Kidney tubule cell (primary cell): Measurements from ENCODE around the gene PPP1R7.
"Not testable (repeated sequence)": the region's sequence is repeated elsewhere in the genome, so short reads cannot be mapped to it uniquely, and the experiment has no call there.

Experiments used
- DNase-seq: peaks from one replicate; pipeline ENCODE4 v3.0.0-alpha.2; 2018; ENCODE audit warnings: low spot score

The PPP1R7 gene

GRCh38 chr2:241193271-241193670, 43.0 kb downstream of the PPP1R7 start:
- DNase-seq: no peak

GRCh38 chr2:241194811-241195210, 44.5 kb downstream of the PPP1R7 start:
- DNase-seq: no peak

- DNase-seq: no peak
Observed at GRCh38 chr2:241195506-241196130, 45.4 kb downstream of the PPP1R7 start.

- not testable (repeated sequence) for DNase-seq
Observed at GRCh38 chr2:241197246-241197645, 47.0 kb downstream of the PPP1R7 start.

GRCh38 chr2:241197947-241198346, 47.7 kb downstream of the PPP1R7 start:
- no peak for DNase-seq

GRCh38 chr2:241198381-241199279, 48.4 kb downstream of the PPP1R7 start:
- no peak for DNase-seq

- DNase-seq: no peak
Observed at GRCh38 chr2:241199286-241199685, 49.0 kb downstream of the PPP1R7 start.

GRCh38 chr2:241199897-241200821, 49.9 kb downstream of the PPP1R7 start:
- DNase-seq: no peak

- no peak for DNase-seq
Observed at GRCh38 chr2:241200822-241201395, 50.6 kb downstream of the PPP1R7 start.

- DNase-seq: no peak
Observed at GRCh38 chr2:241201445-241202267, 51.4 kb downstream of the PPP1R7 start.

- DNase-seq: no peak
Observed at GRCh38 chr2:241202268-241202585, 52.0 kb downstream of the PPP1R7 start.

GRCh38 chr2:241202681-241203080, 52.4 kb downstream of the PPP1R7 start:
- DNase-seq: no peak

- no peak for DNase-seq
Observed at GRCh38 chr2:241203218-241204009, 53.1 kb downstream of the PPP1R7 start.

GRCh38 chr2:241204010-241204384, 53.7 kb downstream of the PPP1R7 start:
- DNase-seq: no peak

- no peak for DNase-seq
Observed at GRCh38 chr2:241204490-241204889, 54.2 kb downstream of the PPP1R7 start.

- no peak for DNase-seq
Observed at GRCh38 chr2:241205086-241205485, 54.8 kb downstream of the PPP1R7 start.

- DNase-seq: no peak
Observed at GRCh38 chr2:241207151-241207550, 56.9 kb downstream of the PPP1R7 start.

GRCh38 chr2:241207641-241208040, 57.4 kb downstream of the PPP1R7 start:
- DNase-seq: no peak

GRCh38 chr2:241208058-241208457, 57.8 kb downstream of the PPP1R7 start:
- no peak for DNase-seq

GRCh38 chr2:241209271-241209670, 59.0 kb downstream of the PPP1R7 start:
- DNase-seq: no peak
